GM23338 (cell line): ENCODE results near the gene NAPG. TPM values are rescaled to one million over a fixed set of nuclear protein-coding genes. Genes with fewer than 3 reads are reported as not detected.

Experiments used
- ATAC-seq: fragments of 200-7000 bp; cut with Tn5 transposase; 3 replicates; pipeline ENCODE4 v1.9.1; 2020
- DNase-seq: peaks from one replicate; pipeline ENCODE4 v3.0.0-alpha.2; 2015; ENCODE audit warnings: low spot score
- H2AFZ ChIP-seq: fragments of 200-600 bp; sonication (generic); 2 replicates; pipeline ENCODE4 v1.8.0; 2016; ENCODE audit warnings: antibody characterized with exemption, mild to moderate bottlenecking, moderate library complexity
- H3F3A ChIP-seq: fragments of 200-600 bp; sonication (generic); replicated peaks from 2 replicates; pipeline ENCODE4 v1.8.0; 2017; ENCODE audit warnings: antibody characterized with exemption, mixed run types, low read depth
- H3K27ac ChIP-seq: fragments of 200-600 bp; sonication (generic); 2 replicates; pipeline ENCODE4 v1.6.1; 2016; ENCODE audit warnings: low read depth
- H3K27me3 ChIP-seq: fragments of 200-600 bp; sonication (generic); 2 replicates; pipeline ENCODE4 v1.8.0; 2016; ENCODE audit warnings: mild to moderate bottlenecking, mixed run types, moderate library complexity; ENCODE audit not compliant: insufficient read depth
- H3K36me3 ChIP-seq: fragments of 200-600 bp; sonication (generic); 2 replicates; pipeline ENCODE4 v1.8.0; 2016; ENCODE audit warnings: mild to moderate bottlenecking; ENCODE audit not compliant: insufficient read depth
- H3K4me1 ChIP-seq: fragments of 200-600 bp; sonication (generic); 2 replicates; pipeline ENCODE4 v1.8.0; 2016; ENCODE audit warnings: mild to moderate bottlenecking, moderate library complexity; ENCODE audit not compliant: insufficient read depth
- H3K4me2 ChIP-seq: fragments of 200-600 bp; sonication (generic); 2 replicates; pipeline ENCODE4 v1.7.1; 2017; ENCODE audit warnings: mixed run types
- H3K4me3 ChIP-seq: fragments of 200-600 bp; sonication (generic); 2 replicates; pipeline ENCODE4 v1.6.1; 2016; ENCODE audit warnings: mixed run types
- H3K79me2 ChIP-seq: fragments of 200-600 bp; sonication (generic); replicated peaks from 2 replicates; pipeline ENCODE4 v1.8.0; 2017; ENCODE audit warnings: mild to moderate bottlenecking; ENCODE audit not compliant: insufficient read depth
- H3K9me2 ChIP-seq: fragments of 200-600 bp; sonication (generic); 2 replicates; pipeline ENCODE4 v1.8.0; 2017; ENCODE audit not compliant: insufficient read depth
- H4K20me1 ChIP-seq: fragments of 200-600 bp; sonication (generic); replicated peaks from 2 replicates; pipeline ENCODE4 v1.8.0; 2017; ENCODE audit warnings: mild to moderate bottlenecking; ENCODE audit not compliant: insufficient read depth
- H3K27ac Mint-ChIP-seq: 2 replicates; pipeline ENCODE4 v1.8.0; 2020; ENCODE audit warnings: inconsistent platforms, mild to moderate bottlenecking, moderate library complexity, mixed read lengths
- H3K27me3 Mint-ChIP-seq: 3 replicates; pipeline ENCODE4 v1.8.0; 2022; ENCODE audit warnings: low read depth, mild to moderate bottlenecking, moderate library complexity, mixed read lengths, inconsistent platforms; ENCODE audit not compliant: insufficient read depth, poor library complexity
- H3K36me3 Mint-ChIP-seq: 3 replicates; pipeline ENCODE4 v1.8.0; 2021; ENCODE audit warnings: low read depth, mild to moderate bottlenecking, inconsistent platforms, moderate library complexity, mixed read lengths
- H3K4me1 Mint-ChIP-seq: 3 replicates; pipeline ENCODE4 v1.8.0; 2020; ENCODE audit warnings: mild to moderate bottlenecking, inconsistent platforms, mixed read lengths
- H3K4me3 Mint-ChIP-seq: 3 replicates; pipeline ENCODE4 v1.8.0; 2021; ENCODE audit warnings: moderate library complexity, mild to moderate bottlenecking, inconsistent platforms, mixed read lengths
- H3K9me3 Mint-ChIP-seq: 3 replicates; pipeline ENCODE4 v1.8.0; 2020; ENCODE audit warnings: moderate library complexity, mild to moderate bottlenecking, inconsistent platforms, mixed read lengths
- CTCF ChIP-seq, 2 experiments: fragments of 200-600 bp in 1 of 2; sonication (generic) in 1 of 2; conservative IDR thresholded peaks; 2 replicates each; pipeline versions ENCODE4 v1.5.1 to v1.6.1; 2016 to 2017; ENCODE audit warnings: antibody characterized with exemption in 2 of 2, low read depth in 2 of 2, mild to moderate bottlenecking in 2 of 2, moderate library complexity in 1 of 2
- EZH2phosphoT487 ChIP-seq: fragments of 200-600 bp; sonication (generic); IDR thresholded peaks from one replicate; pipeline ENCODE4 v1.8.1; 2018; ENCODE audit warnings: antibody characterized with exemption; ENCODE audit not compliant: unreplicated experiment
- JUNB ChIP-seq: IDR thresholded peaks from one replicate; pipeline ENCODE4 v1.6.1; 2016; ENCODE audit warnings: antibody characterized with exemption; ENCODE audit not compliant: unreplicated experiment
- REST ChIP-seq: IDR thresholded peaks from one replicate; pipeline ENCODE4 v1.6.1; 2018; ENCODE audit warnings: antibody characterized with exemption; ENCODE audit not compliant: unreplicated experiment
- STAT1 ChIP-seq: IDR thresholded peaks from one replicate; pipeline ENCODE4 v1.6.1; 2016; ENCODE audit warnings: antibody characterized with exemption; ENCODE audit not compliant: unreplicated experiment
- polyA plus RNA-seq: library from polyadenylated mRNA; unstranded; fragments of >200 nt; fragmentation: Nextera tagmentation; extraction: Ambion mirVana; gene quantifications from 2 replicates; pipeline ENCODE4 v1.2.1, GENCODE V29; 2016
- total RNA-seq: library from RNA; depleted of rRNA; stranded (reverse); fragments of >200 nt; shearing (Covaris generic); gene quantifications from 2 replicates; pipeline ENCODE4 v1.2.3, GENCODE V29; 2014

Gene NAPG
- total and polyA plus RNA-seq, 2 experiments from 2014 or later: 26.8 to 40.1 TPM

GRCh38 chr18:10543277-10543676, 17.4 kb downstream of the NAPG start (continued):
- no peak for TF ChIP-seq REST

GRCh38 chr18:10544093-10544748, 18.4 kb downstream of the NAPG start:
- Histone ChIP-seq H3K27me3 (no peaks in the 10 kb centered on the region), H3K79me2 (no peaks in the 10 kb centered on the region; the same call in 1 of the 2 replicates), H3F3A (no peaks in the 10 kb centered on the region), H3K9me2 (no peaks in the 10 kb centered on the region), H3K27ac (no peak overlapping the region), H3K36me3 (peaks cover 34% of the 10 kb centered on the region), H4K20me1 (peaks cover 13% of the 10 kb centered on the region), H3K4me3 (no peak overlapping the region), H3K4me2 (no peak overlapping the region), H2AFZ (no peak overlapping the region), H3K4me1 (no peaks in the 10 kb centered on the region)
- DNase-seq (peak; percentile 52), ATAC-seq (peak; percentile 75)
- TF ChIP-seq STAT1: no peak
- TF ChIP-seq CTCF (conservative IDR thresholded peaks at IDR 0.05; ENCODE audit: low read depth in 2 of 2): peak; percentile 8 to 18; a peak in 2 of 4 replicates
- TF ChIP-seq EZH2phosphoT487: no peak
- Mint-ChIP-seq H3K27me3 (peaks cover 2% of the 10 kb centered on the region), H3K4me1 (no peaks in the 10 kb centered on the region), H3K36me3 (peaks cover 63% of the 10 kb centered on the region), H3K27ac (no peak overlapping the region), H3K9me3 (no peaks in the 10 kb centered on the region), H3K4me3 (no peak overlapping the region)

- Histone ChIP-seq H4K20me1 (peaks cover 11% of the 10 kb centered on the region), H3K9me2 (no peaks in the 10 kb centered on the region), H2AFZ (no peak overlapping the region), H3K27me3 (no peaks in the 10 kb centered on the region), H3K4me1 (no peaks in the 10 kb centered on the region), H3F3A (no peaks in the 10 kb centered on the region), H3K4me3 (no peak overlapping the region), H3K27ac (no peak overlapping the region), H3K4me2 (no peak overlapping the region), H3K36me3 (peaks cover 29% of the 10 kb centered on the region), H3K79me2 (no peaks in the 10 kb centered on the region)
- no peak for DNase-seq
- Mint-ChIP-seq H3K4me1 (no peaks in the 10 kb centered on the region), H3K9me3 (no peaks in the 10 kb centered on the region), H3K27me3 (no peaks in the 10 kb centered on the region), H3K4me3 (no peak overlapping the region), H3K27ac (no peak overlapping the region), H3K36me3 (peaks cover 59% of the 10 kb centered on the region)
- TF ChIP-seq JUNB (no peak), CTCF (conservative IDR thresholded peaks at IDR 0.05; ENCODE audit: low read depth in 2 of 2) (peak in 1 of 2 experiments; percentile 19; a peak in 2 of 4 replicates)
- no peak for ATAC-seq
These were observed 20.9 kb downstream of the NAPG start for GRCh38 chr18:10546557-10547300.
